Body of pancreas (tissue), 4 donors: Measurements from ENCODE around the gene ABCG5.

Source experiments
- CTCF ChIP-seq, 7 experiments: fragments of 450-650 bp in 4 of 7; fragments of 200-600 bp in 3 of 7; sonication (generic) in 3 of 7; IDR thresholded peaks; one replicate each; pipeline ENCODE4 v1.5.1; 2016 to 2019; ENCODE audit warnings: antibody characterized with exemption in 7 of 7
- POLR2A ChIP-seq, 3 donors: fragments of 450-650 bp; IDR thresholded peaks; one replicate each; pipeline ENCODE4 v1.6.1; 2016; ENCODE audit warnings: antibody characterized with exemption in 3 of 3, mild to moderate bottlenecking in 2 of 3

DNA sequence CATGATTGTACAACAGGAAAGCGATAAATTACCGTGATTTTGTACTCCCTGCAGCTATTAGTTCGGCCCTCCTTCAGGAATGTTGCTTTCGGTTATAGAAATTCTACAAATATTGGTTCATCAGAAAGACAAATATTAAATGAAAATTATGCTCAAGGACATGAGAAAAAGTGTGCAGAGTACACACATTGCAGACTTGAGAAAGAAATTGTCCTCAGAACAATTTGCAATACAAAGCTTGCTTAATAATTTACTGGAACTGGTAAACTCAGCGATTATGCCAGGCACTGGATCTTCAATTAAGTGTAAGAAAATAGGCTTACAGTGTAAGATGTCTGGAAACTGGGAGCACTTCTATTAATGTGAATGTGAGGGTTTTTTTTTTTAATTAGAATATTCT lies 46.0 kb upstream of the ABCG5 start:
- TF ChIP-seq CTCF (IDR thresholded peaks at IDR 0.05), result no peak
- no peak for TF ChIP-seq POLR2A (IDR thresholded peaks at IDR 0.05)
